HG02938 (cell line): Measurements from ENCODE around the gene CHMP1A.
"Not testable (repeated sequence)": the region's sequence is repeated elsewhere in the genome, so short reads cannot be mapped to it uniquely, and the experiment has no call there.

Experiments
- ATAC-seq: cut with Tn5 transposase; IDR thresholded peaks from one replicate; pipeline ENCODE4 v1.9.1; 2021; ENCODE audit warnings: mild to moderate bottlenecking, moderate library complexity; ENCODE audit not compliant: unreplicated experiment

Gene CHMP1A

GRCh38 chr16:89661215-89661614 is 3.7 kb upstream of the CHMP1A start:
- ATAC-seq = no peak

- ATAC-seq = no peak
These were observed 2.6 kb upstream of the CHMP1A start for GRCh38 chr16:89660146-89660545.

DNA sequence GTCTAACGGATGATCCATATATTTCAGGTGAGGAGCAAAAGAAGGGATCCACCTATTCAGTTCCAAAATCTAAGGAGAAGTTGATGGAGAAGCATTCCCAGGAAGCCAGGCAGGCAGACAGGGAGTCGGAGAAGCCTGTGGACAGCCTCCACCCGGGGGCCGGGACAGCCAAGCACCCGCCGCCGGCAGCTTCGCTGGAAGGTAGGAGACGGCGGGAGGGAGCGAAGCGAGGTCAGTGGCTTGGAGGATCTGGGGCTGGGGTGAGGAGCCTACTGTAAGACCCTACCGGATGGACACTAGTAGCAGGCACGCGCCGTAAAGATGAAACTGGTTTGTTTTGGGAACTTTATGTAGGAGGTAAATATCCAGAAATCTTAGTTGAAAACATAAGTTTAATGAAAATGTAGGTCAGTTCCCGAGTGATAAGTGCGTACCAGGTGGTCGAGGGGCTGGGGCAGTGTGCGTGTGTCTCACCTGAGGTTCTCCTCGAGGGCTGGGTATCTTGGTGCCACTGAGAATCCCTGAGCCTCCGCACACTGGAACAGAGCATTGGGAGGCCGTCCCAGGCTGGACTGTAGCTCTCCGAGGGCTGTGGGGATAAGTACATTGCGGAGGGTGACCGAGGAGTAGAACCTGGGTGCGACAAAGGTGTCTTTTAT is 842 bp upstream of the CHMP1A start:
- ATAC-seq = no peak

GRCh38 chr16:89656435-89657121 is 930 bp downstream of the CHMP1A start:
- ATAC-seq = no peak

GRCh38 chr16:89655062-89655643 is 2.4 kb downstream of the CHMP1A start:
- ATAC-seq = no peak

DNA sequence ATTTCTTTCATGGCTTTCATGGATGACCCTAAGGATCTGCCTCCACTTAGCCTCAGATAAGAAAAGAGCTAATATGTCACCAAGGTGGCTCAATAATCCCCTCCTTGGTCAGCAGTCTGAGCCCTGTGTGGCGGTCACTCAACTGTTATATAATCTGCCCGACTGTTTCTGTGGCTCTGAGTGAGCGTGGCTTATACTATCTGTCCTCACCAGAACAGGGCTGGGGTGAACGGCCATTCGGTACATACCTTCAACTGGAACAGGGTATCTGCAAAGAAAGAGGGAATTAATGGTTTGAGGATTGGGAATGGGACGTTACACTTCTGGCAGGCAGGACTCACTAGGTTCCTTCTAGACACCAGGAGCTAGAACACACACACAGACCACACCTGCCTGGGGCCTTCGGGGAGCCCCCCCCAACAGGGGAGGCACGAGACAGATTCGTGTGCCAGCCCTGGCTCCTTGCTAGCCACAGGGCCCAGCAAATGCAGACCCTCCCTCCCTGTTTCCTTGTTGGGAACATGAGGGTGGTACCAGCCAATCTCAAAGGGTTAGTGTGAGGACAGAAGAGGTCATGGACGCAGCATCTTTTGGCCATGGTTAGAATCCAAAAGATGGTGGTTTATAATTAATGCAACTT is 3.7 kb downstream of the CHMP1A start:
- no peak for ATAC-seq

DNA sequence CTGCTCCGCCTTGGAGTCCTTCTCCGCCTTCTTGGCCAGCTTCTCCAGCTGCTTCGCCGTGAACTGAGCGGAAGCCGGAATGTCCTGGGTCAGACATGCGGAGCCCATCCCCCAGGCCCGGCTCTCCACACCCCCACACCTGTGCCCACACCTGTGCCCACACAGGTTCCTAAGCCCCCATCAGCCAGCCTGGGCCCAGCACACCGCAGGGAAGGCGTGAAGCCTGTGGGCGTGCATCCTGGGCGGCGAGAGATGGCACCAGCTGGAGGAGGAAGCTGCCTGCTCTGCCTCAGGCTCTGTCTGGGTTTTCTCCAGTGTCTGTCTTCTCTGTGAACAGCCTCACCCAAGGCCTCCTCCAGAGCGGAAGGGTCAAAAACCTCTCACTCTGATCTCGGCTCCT is 5.9 kb downstream of the CHMP1A start:
- ATAC-seq = no peak

DNA sequence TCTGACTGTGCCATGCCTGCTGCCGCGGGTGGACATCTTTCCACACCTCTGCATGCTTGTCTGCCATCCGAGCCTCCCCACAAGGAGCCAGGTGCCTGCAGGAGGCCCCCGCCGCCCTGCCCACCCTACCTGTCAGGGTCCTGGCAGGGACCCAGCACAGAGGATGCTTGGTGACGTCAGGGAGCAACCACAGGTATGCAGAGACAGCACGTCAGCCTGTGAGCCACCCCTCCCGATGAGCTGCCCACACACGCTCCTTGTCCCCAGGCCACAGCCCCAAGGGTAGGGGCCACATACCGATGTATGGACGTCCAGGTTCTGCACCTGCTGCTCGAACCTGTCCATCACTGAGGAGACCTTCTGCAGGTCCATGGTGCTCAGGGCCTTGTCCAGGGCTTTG is 10.6 kb downstream of the CHMP1A start:
- no peak for ATAC-seq

GRCh38 chr16:89646270-89646669 is 11.2 kb downstream of the CHMP1A start:
- no peak for ATAC-seq

GRCh38 chr16:89645122-89645521 is 12.4 kb downstream of the CHMP1A start:
- no peak for ATAC-seq

DNA sequence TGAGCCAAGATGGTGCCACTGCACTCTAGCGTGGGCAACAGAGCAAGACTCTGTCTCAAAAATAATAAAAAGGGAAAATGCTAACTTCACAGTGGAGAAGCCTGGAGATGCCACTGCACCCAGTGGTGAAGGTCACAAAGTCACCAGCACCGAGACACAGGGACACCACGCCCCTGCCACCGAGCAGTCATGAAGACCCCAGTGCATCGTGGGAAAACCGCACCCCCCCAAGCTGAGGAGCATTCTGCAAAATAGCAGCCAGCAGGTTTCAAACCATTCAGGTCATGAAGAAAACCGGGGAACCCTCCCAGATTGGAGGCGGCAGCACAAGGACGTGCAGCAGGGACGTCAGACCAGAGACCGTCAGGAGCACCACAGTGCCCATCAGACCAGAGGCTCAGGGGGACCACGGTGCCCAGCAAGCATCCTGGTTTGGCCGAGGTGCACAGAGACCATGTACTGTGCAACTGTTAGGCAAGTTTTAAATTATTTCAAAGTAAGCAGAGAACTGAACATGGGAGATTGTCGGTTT is 13.7 kb downstream of the CHMP1A start:
- no peak for ATAC-seq

DNA sequence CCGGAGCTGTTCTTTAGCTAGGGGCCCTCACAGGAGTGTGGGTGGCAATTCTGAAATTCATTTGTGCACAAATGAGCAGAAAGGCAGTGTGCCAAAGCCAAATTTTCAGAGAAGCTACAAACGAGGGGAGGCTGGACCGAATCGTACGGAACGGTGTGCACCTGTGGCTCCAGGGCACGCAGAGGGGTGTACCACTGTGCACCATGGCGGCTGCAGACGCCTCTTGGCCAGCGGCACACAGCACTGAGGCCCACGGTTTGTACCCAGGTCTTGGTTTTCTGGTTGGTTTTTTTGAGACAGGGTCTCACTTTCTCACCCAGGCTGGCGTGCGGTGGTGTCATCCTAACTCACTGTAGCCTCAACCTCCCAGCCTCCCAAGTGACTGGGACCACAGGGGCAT is 14.9 kb downstream of the CHMP1A start:
- no peak for ATAC-seq

DNA sequence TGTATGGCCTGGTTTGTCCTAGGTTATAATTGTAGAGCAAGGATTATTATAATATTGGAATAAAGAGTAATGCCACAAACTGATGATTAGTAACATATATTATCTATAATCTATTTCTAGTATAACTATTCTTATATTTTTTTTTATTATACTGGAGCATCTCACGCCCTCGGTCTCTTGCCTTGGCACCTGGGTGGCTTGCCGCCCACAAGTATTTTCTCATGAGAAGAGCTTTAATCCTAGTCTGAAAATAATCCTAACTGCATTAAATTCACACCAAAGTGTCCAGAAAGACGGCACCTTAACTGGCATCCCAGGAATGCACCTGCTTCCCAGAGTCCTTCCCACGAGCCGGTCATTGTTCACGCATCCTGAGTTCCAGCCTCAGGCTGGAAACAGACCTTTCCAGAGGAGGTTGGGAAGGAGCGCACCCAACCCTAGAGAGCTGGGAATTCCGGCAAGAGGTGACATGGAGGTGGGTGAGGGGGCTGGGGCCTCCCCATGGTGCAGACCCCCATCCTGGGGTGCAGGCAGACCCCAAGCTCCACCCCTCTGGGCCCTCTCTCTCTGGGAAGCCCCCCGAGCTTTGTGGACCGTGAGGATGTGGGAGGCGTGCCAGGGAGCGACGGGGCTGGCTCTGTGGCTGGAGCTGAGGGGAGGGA is 15.9 kb downstream of the CHMP1A start:
- ATAC-seq = no peak

GRCh38 chr16:89639385-89639784 is 18.1 kb downstream of the CHMP1A start:
- ATAC-seq = no peak

GRCh38 chr16:89638455-89638854 is 19.1 kb downstream of the CHMP1A start:
- ATAC-seq = no peak

DNA sequence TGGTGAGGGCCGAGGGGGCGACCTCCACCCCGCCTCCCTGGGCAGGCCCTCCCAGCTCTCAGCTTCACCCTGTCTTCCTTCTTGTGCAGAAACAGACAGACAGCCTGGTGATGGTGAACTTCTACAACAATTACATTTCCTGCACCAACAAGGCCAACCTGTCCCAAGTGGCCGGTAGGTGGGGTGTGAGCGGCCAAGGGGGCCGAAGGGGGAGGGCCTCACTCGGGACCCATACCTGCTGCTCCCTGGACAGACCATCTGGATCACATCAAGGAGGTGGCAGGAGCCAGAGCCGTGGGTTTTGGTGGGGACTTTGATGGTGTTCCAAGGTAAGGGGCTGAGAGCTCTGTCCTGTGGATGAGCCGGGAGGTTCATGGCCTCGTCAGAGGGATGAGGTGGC is 20.1 kb downstream of the CHMP1A start:
- ATAC-seq = no peak

GRCh38 chr16:89636663-89637062 is 20.8 kb downstream of the CHMP1A start:
- no peak for ATAC-seq

DNA sequence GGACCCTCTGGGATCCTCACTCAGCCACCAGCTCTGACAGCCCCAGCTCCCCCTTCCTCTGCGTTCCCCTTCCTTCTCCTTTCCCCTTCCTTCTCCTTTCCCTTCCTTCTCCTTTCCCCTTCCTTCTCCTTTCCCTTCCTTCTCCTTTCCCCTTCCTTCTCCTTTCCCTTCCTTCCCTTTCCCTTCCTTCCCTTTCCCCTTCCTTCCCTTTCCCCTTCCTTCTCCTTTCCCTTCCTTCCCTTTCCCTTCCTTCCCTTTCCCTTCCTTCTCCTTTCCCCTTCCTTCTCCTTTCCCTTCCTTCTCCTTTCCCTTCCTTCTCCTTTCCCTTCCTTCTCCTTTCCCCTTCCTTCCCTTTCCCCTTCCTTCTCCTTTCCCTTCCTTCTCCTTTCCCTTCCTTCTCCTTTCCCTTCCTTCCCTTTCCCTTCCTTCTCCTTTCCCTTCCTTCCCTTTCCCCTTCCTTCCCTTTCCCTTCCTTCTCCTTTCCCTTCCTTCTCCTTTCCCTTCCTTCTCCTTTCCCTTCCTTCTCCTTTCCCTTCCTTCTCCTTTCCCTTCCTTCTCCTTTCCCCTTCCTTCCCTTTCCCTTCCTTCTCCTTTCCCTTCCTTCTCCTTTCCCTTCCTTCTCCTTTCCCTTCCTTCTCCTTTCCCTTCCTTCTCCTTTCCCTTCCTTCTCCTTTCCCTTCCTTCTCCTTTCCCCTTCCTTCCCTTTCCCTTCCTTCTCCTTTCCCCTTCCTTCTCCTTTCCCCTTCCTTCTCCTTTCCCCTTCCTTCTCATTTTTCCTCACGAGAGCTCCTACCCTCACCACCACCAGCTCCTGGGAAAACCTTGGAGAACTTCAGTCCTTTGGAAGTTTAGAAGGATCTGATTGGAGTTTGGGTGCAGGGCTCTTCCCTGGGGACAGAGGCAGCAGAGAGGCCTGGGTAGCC is 22.8 kb downstream of the CHMP1A start:
- ATAC-seq = not testable (repeated sequence)

- ATAC-seq = no peak
These were observed 24.4 kb downstream of the CHMP1A start for GRCh38 chr16:89633064-89633631.
